Measurements from ENCODE around the gene CUL4B. TPM values are rescaled to one million over a fixed set of nuclear protein-coding genes. Genes with fewer than 3 reads are reported as not detected.

CUL4B gene
- total RNA-seq, 2 experiments from 2014 or later = 15.5 to 42.2 TPM

Small RNA genes lying within 50 kb of the gene (small RNA-seq; reads per million reads assigned to genes)
- not detected for gene RNU7-37P

Other genes starting within 250 kb of the CUL4B start
- not detected in 2 replicates for gene TMEM255A, start 249.5 kb downstream of the CUL4B start, total RNA-seq (2014; rRNA removed; shearing (Covaris generic))
- not detected in 2 replicates for gene TMEM255A, start 249.5 kb downstream of the CUL4B start, total RNA-seq (2022)
- gene ATP1B4, start 198.9 kb downstream of the CUL4B start, total RNA-seq (2014; rRNA removed; shearing (Covaris generic)) = not detected in 2 replicates
- gene ATP1B4, start 198.9 kb downstream of the CUL4B start, total RNA-seq (2022) = not detected in 2 replicates
- gene LAMP2, start 91.7 kb downstream of the CUL4B start, total RNA-seq (2014; rRNA removed; shearing (Covaris generic)) = 12.2 and 17.9 TPM in 2 replicates
- gene LAMP2, start 91.7 kb downstream of the CUL4B start, total RNA-seq (2022) = 39.6 and 45.2 TPM in 2 replicates
- gene MCTS1, start 43.1 kb upstream of the CUL4B start, total RNA-seq (2014; rRNA removed; shearing (Covaris generic)) = 29.1 and 34.5 TPM in 2 replicates
- 55.6 and 63.0 TPM in 2 replicates for gene MCTS1, start 43.1 kb upstream of the CUL4B start, total RNA-seq (2022)
- gene C1GALT1C1, start 69.1 kb upstream of the CUL4B start, total RNA-seq (2014; rRNA removed; shearing (Covaris generic)) = 16.5 and 16.8 TPM in 2 replicates
- 10.9 and 11.8 TPM in 2 replicates for gene C1GALT1C1, start 69.1 kb upstream of the CUL4B start, total RNA-seq (2022)